ENCODE data around the gene TRAPPC11. TPM values are rescaled to one million over a fixed set of nuclear protein-coding genes. Genes with fewer than 3 reads are reported as not detected.

TRAPPC11 gene
- total and polyA plus RNA-seq, 2 experiments from 2014 or later = 15.0 to 42.7 TPM

- Histone ChIP-seq H3K36me3 (ENCODE audit: insufficient read depth) (no peaks in the 10 kb centered on the region), H2AFZ (peak overlapping the region; percentile 85), H3F3A (replicated peaks; ENCODE audit: low read depth) (peaks cover 9% of the 10 kb centered on the region), H3K4me1 (ENCODE audit: insufficient read depth) (peaks cover 10% of the 10 kb centered on the region; the same call in 1 of the 2 replicates), H3K4me3 (peak overlapping the region; percentile 52), H3K27me3 (ENCODE audit: insufficient read depth) (no peaks in the 10 kb centered on the region), H3K27ac (ENCODE audit: low read depth) (0 out of 2 replicates have a peak overlapping the region, but pooled peaks have one; percentile 35), H3K4me2 (peak overlapping the region; percentile 73), H3K79me2 (replicated peaks; ENCODE audit: insufficient read depth) (no peaks in the 10 kb centered on the region), H3K9me2 (ENCODE audit: insufficient read depth) (0 out of 2 replicates have a peak, but pooled peaks cover 5% of the 10 kb centered on the region), H4K20me1 (replicated peaks; ENCODE audit: insufficient read depth) (no peaks in the 10 kb centered on the region)
- TF ChIP-seq EZH2phosphoT487 (IDR thresholded peaks at IDR 0.05; ENCODE audit: unreplicated experiment) = no peak
- TF ChIP-seq POLR2AphosphoS5 (IDR thresholded peaks at IDR 0.05; ENCODE audit: low read depth) = no peak; the same call in 1 of the 2 replicates
- TF ChIP-seq NANOG (IDR thresholded peaks at IDR 0.05; ENCODE audit: borderline replicate concordance) = 0 out of 2 replicates have a peak, but pooled peaks have one; percentile 16
- TF ChIP-seq EZH2 (IDR thresholded peaks at IDR 0.05; ENCODE audit: low read depth, unreplicated experiment) = no peak
- TF ChIP-seq ZNF114 (CRISPR knock-in tag; IDR thresholded peaks at IDR 0.05) = no peak; the same call in 1 of the 2 replicates
- DNase-seq (ENCODE audit: low spot score) = peak; percentile 79
- Mint-ChIP-seq H3K9me3 (peaks cover 3% of the 10 kb centered on the region; the same call in 1 of the 3 replicates), H3K27ac (no peak overlapping the region), H3K36me3 (ENCODE audit: low read depth) (0 out of 3 replicates have a peak, but pooled peaks cover 3% of the 10 kb centered on the region), H3K27me3 (ENCODE audit: insufficient read depth, low read depth, poor library complexity) (peaks cover 12% of the 10 kb centered on the region), H3K4me3 (peak overlapping the region; percentile 70), H3K4me1 (peaks cover 15% of the 10 kb centered on the region; the same call in 2 of the 3 replicates)
- peak; percentile 80 for ATAC-seq
Observed at GRCh38 chr4:183722731-183723560, 63.9 kb downstream of the TRAPPC11 start.

- 0 out of 2 replicates have a peak, but pooled peaks cover 5% of the 10 kb centered on the region for H3K9me2 ChIP-seq (ENCODE audit: insufficient read depth)
- peak overlapping the region; percentile 85; the same call in 1 of the 2 replicates for H2AFZ ChIP-seq
- 0 out of 2 replicates have a peak overlapping the region, but pooled peaks have one; percentile 35 for H3K27ac ChIP-seq (ENCODE audit: low read depth)
- no peak overlapping the region for H3K27ac Mint-ChIP-seq
- peaks cover 9% of the 10 kb centered on the region for H3F3A ChIP-seq (replicated peaks; ENCODE audit: low read depth)
- no peaks in the 10 kb centered on the region for H4K20me1 ChIP-seq (replicated peaks; ENCODE audit: insufficient read depth)
- H3K4me3 Mint-ChIP-seq = peak overlapping the region; percentile 70
- H3K79me2 ChIP-seq (replicated peaks; ENCODE audit: insufficient read depth) = no peaks in the 10 kb centered on the region
- ATAC-seq (no peak), DNase-seq (ENCODE audit: low spot score) (no peak)
- H3K4me3 ChIP-seq = peak overlapping the region; percentile 52; the same call in 1 of the 2 replicates
- peaks cover 12% of the 10 kb centered on the region for H3K27me3 Mint-ChIP-seq (ENCODE audit: insufficient read depth, low read depth, poor library complexity)
- H3K27me3 ChIP-seq (ENCODE audit: insufficient read depth) = no peaks in the 10 kb centered on the region
- H3K4me1 Mint-ChIP-seq = peaks cover 12% of the 10 kb centered on the region; the same call in 2 of the 3 replicates
- peaks cover 3% of the 10 kb centered on the region; the same call in 1 of the 3 replicates for H3K9me3 Mint-ChIP-seq
- 0 out of 3 replicates have a peak, but pooled peaks cover 3% of the 10 kb centered on the region for H3K36me3 Mint-ChIP-seq (ENCODE audit: low read depth)
- peaks cover 10% of the 10 kb centered on the region; the same call in 1 of the 2 replicates for H3K4me1 ChIP-seq (ENCODE audit: insufficient read depth)
- H3K36me3 ChIP-seq (ENCODE audit: insufficient read depth) = no peaks in the 10 kb centered on the region
- H3K4me2 ChIP-seq = peak overlapping the region; percentile 73
- TF ChIP-seq NANOG (IDR thresholded peaks at IDR 0.05; ENCODE audit: borderline replicate concordance) (no peak), ZNF331 (CRISPR knock-in tag; IDR thresholded peaks at IDR 0.05; ENCODE audit: low read depth) (no peak), EZH2phosphoT487 (IDR thresholded peaks at IDR 0.05; ENCODE audit: unreplicated experiment) (no peak), STAT1 (IDR thresholded peaks at IDR 0.05; ENCODE audit: unreplicated experiment) (no peak), CTCF (conservative IDR thresholded peaks at IDR 0.05; ENCODE audit: low read depth in 2 of 2) (no peak), EZH2 (IDR thresholded peaks at IDR 0.05; ENCODE audit: low read depth, unreplicated experiment) (no peak), CREB1 (CRISPR knock-in tag; IDR thresholded peaks at IDR 0.05; ENCODE audit: low read depth) (no peak), ZNF462 (CRISPR knock-in tag; IDR thresholded peaks at IDR 0.05) (no peak)
Observed at GRCh38 chr4:183723561-183724228, 64.6 kb downstream of the TRAPPC11 start.

All from GM23338 (cell line).